ENCODE results near the gene OLFM1. TPM values are rescaled to one million over a fixed set of nuclear protein-coding genes. Genes with fewer than 3 reads are reported as not detected.

Gene OLFM1
- total and polyA plus RNA-seq, 2 donors: 21.8 to 45.7 TPM

DNA sequence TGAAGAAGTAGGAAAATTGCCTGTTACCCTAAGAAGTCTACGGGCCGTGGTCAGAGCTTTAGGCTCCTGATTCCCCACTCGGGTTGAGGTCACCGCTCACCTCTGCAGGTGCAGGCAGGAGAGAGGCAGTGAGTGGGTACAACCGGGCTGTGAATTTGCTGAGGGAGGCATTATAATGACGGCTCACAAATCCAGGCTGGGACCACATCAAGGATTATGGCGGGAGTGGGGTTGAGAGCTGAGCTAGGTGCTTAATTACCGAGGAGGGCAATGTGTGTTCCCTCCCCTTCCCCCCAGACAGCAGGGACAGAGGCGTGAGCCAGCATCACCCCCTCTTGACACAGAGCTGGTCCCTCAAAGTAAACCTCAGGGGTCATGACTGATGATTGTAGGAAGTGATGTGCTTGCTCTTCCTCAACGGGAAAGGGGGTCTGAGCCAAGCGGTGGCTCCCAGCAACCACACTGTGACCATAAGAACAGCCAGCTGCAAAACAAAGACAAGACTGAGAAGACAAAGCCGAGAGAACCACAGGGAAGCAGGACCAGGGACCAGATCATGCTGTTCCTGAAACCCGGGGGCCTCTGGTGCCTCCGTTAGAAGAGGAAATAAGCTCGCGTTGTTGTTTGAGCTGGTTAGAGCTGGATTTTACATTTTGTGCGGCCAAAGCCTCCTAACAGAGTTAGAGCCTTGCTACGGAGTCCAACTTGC, 77.7 kb downstream of the OLFM1 start:
- no peaks in the 10 kb centered on the region for H3K36me3 ChIP-seq (ENCODE audit: insufficient read depth)
- no peaks in the 10 kb centered on the region for H3K4me1 ChIP-seq (ENCODE audit: insufficient read depth)
- DNase-seq (ENCODE audit: extremely low spot score): no peak
- H3K27ac ChIP-seq (ENCODE audit: low read depth): no peak overlapping the region
- H3K4me3 ChIP-seq (ENCODE audit: low read depth, low read length): no peak overlapping the region
- WGBS: 69% methylated on average over 18 of the region's 18 CpGs

DNA sequence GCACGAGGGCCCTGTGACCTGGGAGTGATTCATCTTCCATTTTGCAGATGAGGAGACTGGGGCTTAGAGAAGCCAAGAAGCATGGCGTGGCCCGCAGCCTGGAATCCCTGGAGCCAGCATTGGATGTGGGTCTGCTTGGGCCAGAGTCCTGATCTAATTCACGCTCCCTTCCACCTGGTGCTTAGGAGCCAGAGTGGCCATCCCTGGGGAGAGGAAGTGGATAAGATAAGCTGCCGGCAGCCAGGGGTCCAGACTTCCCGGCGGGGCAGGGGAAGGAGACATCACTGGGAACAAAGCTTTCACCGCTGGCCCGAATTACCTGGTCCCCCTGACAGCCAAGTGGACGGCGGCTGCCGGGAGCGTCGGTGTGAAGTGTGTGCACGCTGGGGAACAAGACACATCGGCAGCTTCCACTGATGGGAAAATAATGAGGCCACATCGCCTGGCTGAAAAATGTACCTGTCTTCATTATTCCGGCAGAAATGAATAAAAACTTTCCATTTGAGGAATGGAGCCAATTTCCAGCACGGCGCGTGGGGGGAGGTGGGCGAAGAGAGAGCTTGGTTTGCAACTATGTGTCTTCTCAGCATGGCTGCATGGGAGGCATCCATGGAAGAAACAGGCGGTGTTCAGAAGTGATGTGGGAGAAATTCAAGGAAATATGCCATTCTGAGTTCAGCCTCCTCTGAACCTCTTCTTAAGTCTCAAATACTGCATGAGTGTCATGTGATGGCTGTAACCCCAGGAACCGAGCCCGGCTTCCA, 78.5 kb downstream of the OLFM1 start:
- DNase-seq (ENCODE audit: extremely low spot score): no peak
- WGBS: 69% methylated on average over 25 of the region's 25 CpGs
- Histone ChIP-seq H3K27ac (ENCODE audit: low read depth) (no peak overlapping the region), H3K36me3 (ENCODE audit: insufficient read depth) (no peaks in the 10 kb centered on the region), H3K4me1 (ENCODE audit: insufficient read depth) (no peaks in the 10 kb centered on the region), H3K4me3 (ENCODE audit: low read depth, low read length) (no peak overlapping the region)

DNA sequence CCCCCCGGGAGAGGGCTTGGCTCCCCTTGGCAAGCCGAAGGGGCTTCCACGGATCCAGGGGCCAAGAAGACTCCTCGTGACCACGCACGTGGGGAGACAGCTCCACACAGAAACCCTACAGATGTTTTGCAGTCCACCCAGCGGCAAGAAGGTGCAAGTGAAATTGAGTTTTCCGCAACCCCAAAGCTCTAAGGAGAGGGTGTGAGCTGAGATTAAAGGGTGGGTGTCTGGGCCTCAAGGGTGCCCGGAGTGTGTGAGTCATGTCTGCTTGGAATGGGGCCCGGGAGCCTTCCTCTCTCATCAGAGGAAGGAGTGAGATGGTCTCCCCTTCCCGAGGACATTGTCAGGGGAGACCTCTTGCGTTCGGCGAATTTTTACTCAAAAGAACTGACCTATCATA, 79.1 kb downstream of the OLFM1 start:
- Histone ChIP-seq H3K27ac (ENCODE audit: low read depth) (no peak overlapping the region), H3K36me3 (ENCODE audit: insufficient read depth) (no peaks in the 10 kb centered on the region), H3K4me1 (ENCODE audit: insufficient read depth) (no peaks in the 10 kb centered on the region), H3K4me3 (ENCODE audit: low read depth, low read length) (no peak overlapping the region)
- DNase-seq (ENCODE audit: extremely low spot score): no peak
- 75% methylated on average over 14 of the region's 14 CpGs for WGBS

GRCh38 chr9:135167356-135167755, 79.9 kb downstream of the OLFM1 start:
- Histone ChIP-seq H3K27ac (ENCODE audit: low read depth) (no peak overlapping the region), H3K36me3 (ENCODE audit: insufficient read depth) (no peaks in the 10 kb centered on the region), H3K4me3 (ENCODE audit: low read depth, low read length) (no peak overlapping the region), H3K4me1 (ENCODE audit: insufficient read depth) (no peaks in the 10 kb centered on the region)
- no peak for DNase-seq (ENCODE audit: extremely low spot score)
- WGBS: 72% methylated on average over 12 of the region's 12 CpGs

DNA sequence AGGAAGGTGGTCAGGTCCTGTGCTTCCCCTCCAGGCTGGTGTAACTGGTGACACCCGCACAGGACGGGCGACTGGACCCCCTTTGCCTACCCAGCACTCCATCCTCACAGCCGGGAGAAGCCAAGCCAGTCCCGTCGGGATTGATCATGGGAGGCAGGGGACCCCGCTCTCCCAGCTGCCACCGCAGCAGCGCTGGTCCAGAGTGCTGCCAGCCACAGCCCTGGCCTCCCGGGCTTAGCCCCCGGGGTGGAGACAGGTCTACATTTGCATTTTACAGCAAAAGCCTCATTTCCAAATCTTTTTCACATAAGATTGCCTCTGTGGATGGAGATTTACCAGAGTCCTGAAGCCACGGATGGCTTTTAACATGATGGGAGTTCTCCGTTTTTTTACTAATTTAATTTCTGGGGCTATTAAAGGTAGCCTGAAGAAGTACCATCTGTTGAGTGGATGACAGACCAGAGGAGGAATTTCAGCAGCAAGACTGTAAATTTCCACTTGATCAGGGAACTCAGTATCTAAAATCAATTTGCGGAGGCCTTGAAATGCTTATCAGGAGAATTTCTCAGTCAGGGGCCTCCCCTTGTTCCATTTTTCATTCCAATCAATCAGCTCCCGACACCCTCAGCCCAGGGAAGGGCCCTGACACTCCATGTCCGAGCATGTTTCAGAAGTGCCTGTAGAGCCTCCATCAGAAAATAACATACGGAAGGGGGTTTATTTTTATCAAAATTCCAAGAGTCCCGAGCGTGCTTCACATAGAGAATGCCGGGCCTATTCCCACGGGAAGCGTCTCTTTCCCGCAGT, 80.6 kb downstream of the OLFM1 start:
- H3K36me3 ChIP-seq (ENCODE audit: insufficient read depth): no peaks in the 10 kb centered on the region
- 70% methylated on average over 23 of the region's 23 CpGs for WGBS
- no peaks in the 10 kb centered on the region for H3K4me1 ChIP-seq (ENCODE audit: insufficient read depth)
- no peak for DNase-seq (ENCODE audit: extremely low spot score)
- H3K4me3 ChIP-seq (ENCODE audit: low read depth, low read length): no peak overlapping the region
- H3K27ac ChIP-seq (ENCODE audit: low read depth): no peak overlapping the region

- Histone ChIP-seq H3K4me3 (ENCODE audit: low read depth, low read length) (no peak overlapping the region), H3K27ac (ENCODE audit: low read depth) (no peak overlapping the region), H3K36me3 (ENCODE audit: insufficient read depth) (no peaks in the 10 kb centered on the region), H3K4me1 (ENCODE audit: insufficient read depth) (no peaks in the 10 kb centered on the region)
- DNase-seq (ENCODE audit: extremely low spot score): no peak
- 78% methylated on average over 10 of the region's 10 CpGs for WGBS
Measured at GRCh38 chr9:135169709-135170226, 82.3 kb downstream of the OLFM1 start.

DNA sequence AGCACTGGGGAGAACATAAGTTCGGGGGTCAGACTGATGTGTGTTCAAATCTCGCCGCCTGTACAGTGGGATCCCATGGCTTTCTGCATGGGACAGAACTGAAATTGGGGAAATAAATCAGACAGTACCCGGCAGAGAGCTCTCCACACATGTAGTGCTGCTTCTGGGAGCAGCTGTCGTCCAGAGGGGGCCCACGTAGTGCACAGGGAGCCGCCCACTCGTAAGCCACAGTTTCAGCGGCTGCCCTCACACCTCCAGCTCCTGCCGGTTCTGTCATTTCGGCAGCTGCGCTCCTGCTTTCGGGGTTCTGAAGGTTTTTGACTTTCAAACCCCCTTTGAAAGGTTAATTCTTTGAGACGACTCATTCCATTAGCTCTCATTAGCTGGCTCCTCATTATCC, 83.1 kb downstream of the OLFM1 start:
- H3K4me1 ChIP-seq (ENCODE audit: insufficient read depth): no peaks in the 10 kb centered on the region
- no peak for DNase-seq (ENCODE audit: extremely low spot score)
- 49% methylated on average over 14 of the region's 14 CpGs for WGBS
- H3K36me3 ChIP-seq (ENCODE audit: insufficient read depth): no peaks in the 10 kb centered on the region
- H3K27ac ChIP-seq (ENCODE audit: low read depth): no peak overlapping the region
- H3K4me3 ChIP-seq (ENCODE audit: low read depth, low read length): no peak overlapping the region

Other genes with a start within 250 kb of the OLFM1 start
- gene FCN2, start 206.9 kb upstream of the OLFM1 start, total RNA-seq: not detected
- gene FCN2, start 206.9 kb upstream of the OLFM1 start, polyA plus RNA-seq: 0.37 TPM
- 1.9 TPM for gene FCN1, start 169.8 kb upstream of the OLFM1 start, total RNA-seq
- gene FCN1, start 169.8 kb upstream of the OLFM1 start, polyA plus RNA-seq: 3.6 TPM